Prostate gland (tissue), 2 donors: ENCODE data around the gene LCK. TPM values are rescaled to one million over a fixed set of nuclear protein-coding genes. Genes with fewer than 3 reads are reported as not detected.
A peak's percentile ranks its signal among the peaks of the same experiment; 100 is the strongest.

ENCODE experiments used
- DNase-seq: peaks from one replicate; pipeline ENCODE4 v3.0.0-alpha.2; 2019; ENCODE audit warnings: low spot score
- H3K27ac ChIP-seq, 2 donors: fragments of 200-600 bp; sonication (generic); 2 replicates each; pipeline ENCODE4 v1.5.1; 2017 to 2019
- H3K27me3 ChIP-seq: fragments of 200-600 bp; sonication (generic); replicated peaks from 2 replicates; pipeline ENCODE4 v1.5.1; 2019; ENCODE audit not compliant: insufficient read depth
- H3K36me3 ChIP-seq, 2 donors: fragments of 200-600 bp; sonication (generic); 1 replicate in 1 of 2; 2 replicates in 1 of 2; pipeline versions ENCODE4 v1.5.1 to v1.8.1; 2017 to 2019
- H3K4me1 ChIP-seq: fragments of 200-600 bp; sonication (generic); replicated peaks from 2 replicates; pipeline ENCODE4 v1.5.1; 2019
- H3K4me3 ChIP-seq, 2 donors: fragments of 200-600 bp; sonication (generic); 2 replicates each; pipeline ENCODE4 v1.5.1; 2017 to 2019
- H3K9me3 ChIP-seq: fragments of 200-600 bp; sonication (generic); 2 replicates; pipeline ENCODE4 v1.5.1; 2017
- POLR2A ChIP-seq: fragments of 450-650 bp; IDR thresholded peaks from one replicate; pipeline ENCODE4 v1.6.1; 2016; ENCODE audit warnings: antibody characterized with exemption, mild to moderate bottlenecking
- POLR2AphosphoS5 ChIP-seq: sonication (generic); formaldehyde crosslinking; IDR thresholded peaks from one replicate; pipeline ENCODE4 v1.6.1; 2017; ENCODE audit warnings: antibody characterized with exemption
- WGBS: methylation state at CpG from one replicate; pipeline ENCODE4 v1.1.5; 2018; 5-methylcytosine and 5-hydroxymethylcytosine counted together
- intact Hi-C: fragments of 100-400 bp; cut with DNase I; formaldehyde crosslinking; loops from one replicate; pipeline ENCODE4 v1.14.2; 2022
- total RNA-seq, 2 donors: library from RNA; depleted of rRNA; stranded (reverse); fragments of >200 nt; gene quantifications; one replicate each; pipeline ENCODE4 v1.1.0, GENCODE V29; 2016
- TF ChIP-seq, protein P1 (sequence below), 4 experiments: fragments of 200-600 bp in 2 of 4; fragments of 450-650 bp in 2 of 4; sonication (generic) in 2 of 4; IDR thresholded peaks; 1 replicate in 3 of 4; 2 replicates in 1 of 4; pipeline ENCODE4 v1.5.1; 2016 to 2019; ENCODE audit warnings: antibody characterized with exemption in 4 of 4, mild to moderate bottlenecking in 2 of 4, moderate library complexity in 2 of 4

Gene LCK
- total RNA-seq, 2 donors from 2014 or later = 1.3 to 4.4 TPM

DNA sequence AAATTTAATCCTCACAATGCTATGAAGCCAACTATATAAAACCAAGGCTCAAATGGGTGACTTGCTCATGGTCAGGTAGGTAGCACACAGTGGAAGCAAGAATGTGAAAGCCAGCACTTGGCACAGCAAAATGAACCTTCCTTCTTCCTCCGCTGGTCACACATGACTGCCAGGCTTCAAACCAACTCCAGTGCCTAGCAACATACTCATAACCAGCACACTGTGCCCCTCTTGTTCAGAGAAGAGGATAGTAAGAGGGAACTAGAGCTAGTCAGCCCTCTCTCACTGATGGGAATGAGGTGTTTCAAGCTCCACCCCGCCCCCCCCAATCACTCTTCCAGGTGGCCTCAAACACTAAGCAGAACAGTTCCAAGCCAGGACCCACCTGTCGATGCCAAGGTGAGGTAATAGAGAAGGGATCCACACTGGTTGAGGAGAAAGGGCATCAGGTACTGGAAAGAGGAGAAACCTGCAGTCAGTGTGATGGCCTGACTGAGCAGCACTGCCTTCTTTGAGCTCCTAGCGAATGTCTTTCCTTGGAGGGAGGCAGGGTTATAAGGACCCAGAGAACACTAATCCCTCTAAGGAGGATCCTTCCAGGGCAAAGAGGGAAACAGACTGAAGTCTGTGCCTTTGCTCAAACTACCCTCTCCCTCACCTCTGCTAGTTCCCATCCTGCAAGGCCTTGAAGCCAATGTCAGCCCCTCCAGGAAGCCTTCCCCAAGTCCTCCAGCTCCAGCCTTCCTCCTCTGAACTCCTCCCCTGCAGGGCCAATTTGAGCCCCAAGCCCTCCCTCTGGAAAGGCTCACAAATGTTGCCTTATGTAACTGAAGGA, 30.1 kb upstream of the LCK start:
- no peak for TF ChIP-seq POLR2A
- TF ChIP-seq, protein P1, sequence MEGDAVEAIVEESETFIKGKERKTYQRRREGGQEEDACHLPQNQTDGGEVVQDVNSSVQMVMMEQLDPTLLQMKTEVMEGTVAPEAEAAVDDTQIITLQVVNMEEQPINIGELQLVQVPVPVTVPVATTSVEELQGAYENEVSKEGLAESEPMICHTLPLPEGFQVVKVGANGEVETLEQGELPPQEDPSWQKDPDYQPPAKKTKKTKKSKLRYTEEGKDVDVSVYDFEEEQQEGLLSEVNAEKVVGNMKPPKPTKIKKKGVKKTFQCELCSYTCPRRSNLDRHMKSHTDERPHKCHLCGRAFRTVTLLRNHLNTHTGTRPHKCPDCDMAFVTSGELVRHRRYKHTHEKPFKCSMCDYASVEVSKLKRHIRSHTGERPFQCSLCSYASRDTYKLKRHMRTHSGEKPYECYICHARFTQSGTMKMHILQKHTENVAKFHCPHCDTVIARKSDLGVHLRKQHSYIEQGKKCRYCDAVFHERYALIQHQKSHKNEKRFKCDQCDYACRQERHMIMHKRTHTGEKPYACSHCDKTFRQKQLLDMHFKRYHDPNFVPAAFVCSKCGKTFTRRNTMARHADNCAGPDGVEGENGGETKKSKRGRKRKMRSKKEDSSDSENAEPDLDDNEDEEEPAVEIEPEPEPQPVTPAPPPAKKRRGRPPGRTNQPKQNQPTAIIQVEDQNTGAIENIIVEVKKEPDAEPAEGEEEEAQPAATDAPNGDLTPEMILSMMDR (IDR thresholded peaks at IDR 0.05) = no peak
- no peak for TF ChIP-seq POLR2AphosphoS5
- 80% methylated on average over 4 of the region's 4 CpGs for WGBS
- Histone ChIP-seq H3K4me3 (peak overlapping the region; percentile 74 to 95), H3K9me3 (no peaks in the 10 kb centered on the region), H3K27ac (no peak overlapping the region), H3K27me3 (no peaks in the 10 kb centered on the region), H3K36me3 (peaks cover 4 to 17% of the 10 kb centered on the region in 2 donors), H3K4me1 (peaks cover 19% of the 10 kb centered on the region)
- intact Hi-C loops = loop anchor here (10.0 kb wide), 1 partner anchor 174 kb away; the partner anchor contains the start of gene BSDC1
- DNase-seq = no peak

DNA sequence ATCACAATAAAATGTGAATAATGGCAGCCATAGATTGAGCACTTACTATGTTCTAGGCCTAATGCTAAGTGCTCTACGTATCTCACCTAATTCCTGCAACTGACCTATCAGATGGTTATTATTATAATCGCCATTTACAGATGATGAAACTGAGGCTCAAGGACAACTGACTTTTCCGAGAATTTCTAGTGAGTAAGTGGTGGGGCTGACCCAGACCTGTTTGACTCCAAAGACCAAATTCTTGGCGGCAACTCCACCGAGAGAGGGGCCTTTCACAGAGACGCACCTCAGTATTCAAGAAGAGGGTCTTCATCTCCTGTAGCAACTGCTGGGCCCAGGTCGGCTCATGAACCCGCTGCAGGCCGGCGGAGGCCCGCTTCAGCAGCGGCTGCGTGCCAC, 29.5 kb upstream of the LCK start:
- WGBS = under 1% methylated on average over 11 of the region's 13 CpGs
- Histone ChIP-seq H3K9me3 (no peaks in the 10 kb centered on the region), H3K36me3 (peaks cover 4 to 17% of the 10 kb centered on the region in 2 donors), H3K4me1 (peaks cover 19% of the 10 kb centered on the region), H3K4me3 (peak overlapping the region; percentile 74 to 95), H3K27ac (peak overlapping the region; percentile 88 to 90), H3K27me3 (no peaks in the 10 kb centered on the region)
- DNase-seq = no peak
- TF ChIP-seq POLR2AphosphoS5 (no peak), POLR2A (no peak)
- TF ChIP-seq, protein P1 (IDR thresholded peaks at IDR 0.05) = no peak
- intact Hi-C loops = loop anchor here (10.0 kb wide), 1 partner anchor 173 kb away; the partner anchor contains the start of gene BSDC1

DNA sequence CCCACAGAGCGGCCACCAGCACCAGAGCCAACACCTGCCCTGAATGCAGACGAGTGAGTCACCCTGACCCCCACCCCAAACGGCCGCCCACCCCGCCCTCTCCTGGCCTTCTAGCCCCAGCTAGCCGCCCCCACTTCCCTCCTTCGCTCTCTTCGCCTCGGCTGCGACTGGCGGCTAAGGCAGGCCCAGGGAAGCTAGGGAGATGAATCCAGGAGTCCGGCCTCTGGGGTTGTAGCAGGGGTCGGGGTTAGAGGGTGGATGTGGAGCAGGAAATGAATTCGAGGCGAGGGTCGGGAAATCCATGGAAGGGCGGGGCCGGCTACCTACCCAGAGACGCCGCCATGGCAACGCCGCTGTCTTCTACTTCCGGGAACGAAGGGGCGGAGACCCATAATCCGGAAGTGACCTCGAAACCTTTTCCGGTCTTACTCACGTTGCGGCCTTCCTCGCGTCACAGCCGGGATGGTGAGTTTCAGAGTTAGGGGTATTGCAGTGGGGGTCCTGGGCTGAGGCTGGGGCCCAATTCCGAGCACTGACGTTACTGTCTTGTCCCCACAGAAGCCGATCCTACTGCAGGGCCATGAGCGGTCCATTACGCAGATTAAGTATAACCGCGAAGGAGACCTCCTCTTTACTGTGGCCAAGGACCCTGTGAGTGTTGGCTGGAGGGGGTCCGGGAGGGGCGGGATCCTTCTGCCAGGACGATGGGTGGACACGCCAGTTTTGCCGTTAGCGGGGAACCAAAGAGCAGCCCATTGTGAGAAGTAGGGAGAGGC, 28.9 kb upstream of the LCK start, which contains the start of the genes EIF3I and TMEM234:
TSS of gene EIF3I (plus strand) at position 428 of the 776 bp plus-strand sequence. CDS start at position 463, 35 bp downstream.
TSS of gene TMEM234 (minus strand) at position 374 of the 776 bp plus-strand sequence. CDS start at position 343, 31 bp downstream.
- Histone ChIP-seq H3K4me3 (peak within 1 kb of the TSS; percentile 74 to 95), H3K27me3 (no peaks in the 10 kb centered on the region), H3K4me1 (peaks cover 19% of the 10 kb centered on the region), H3K9me3 (no peaks in the 10 kb centered on the region), H3K27ac (peak within 1 kb of the TSS; percentile 88 to 90), H3K36me3 (peaks cover 4 to 11% of the 10 kb centered on the region in 2 donors)
- peak; percentile 93 for DNase-seq
- peak; percentile 69 for TF ChIP-seq POLR2A
- peak; percentile 98 for TF ChIP-seq POLR2AphosphoS5
- TF ChIP-seq, protein P1 (IDR thresholded peaks at IDR 0.05) = no peak
- intact Hi-C loops = loop anchor here (10.0 kb wide), 1 partner anchor 173 kb away; the partner anchor contains the start of gene BSDC1
- WGBS = under 1% methylated on average over 42 of the region's 46 CpGs

DNA sequence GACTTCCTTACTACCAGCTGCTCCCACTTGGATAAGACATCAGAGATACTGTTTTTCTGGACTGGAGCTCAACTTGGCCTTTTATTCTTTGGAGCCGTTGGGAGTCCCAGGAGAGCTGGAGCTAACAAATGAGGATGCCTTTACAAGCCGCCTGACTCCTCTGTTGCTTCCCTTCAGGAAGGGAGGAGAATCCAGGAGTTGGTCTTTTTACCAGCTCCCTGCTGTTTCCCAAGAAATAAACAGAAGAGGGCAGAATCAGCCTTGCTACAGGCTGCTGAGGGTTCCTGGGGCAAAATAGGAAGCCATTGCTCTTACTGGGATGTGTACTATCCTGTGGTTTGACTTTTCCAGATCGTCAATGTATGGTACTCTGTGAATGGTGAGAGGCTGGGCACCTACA, 27.4 kb upstream of the LCK start:
- Histone ChIP-seq H3K4me1 (peaks cover 19% of the 10 kb centered on the region), H3K36me3 (peaks cover 4 to 17% of the 10 kb centered on the region in 2 donors), H3K27me3 (no peaks in the 10 kb centered on the region), H3K4me3 (no peak overlapping the region), H3K27ac (peak overlapping the region in 1 of 2 donors; percentile 88), H3K9me3 (no peaks in the 10 kb centered on the region)
- intact Hi-C loops = loop anchor here (10.0 kb wide), 1 partner anchor 171 kb away; the partner anchor contains the start of gene BSDC1
- no peak for DNase-seq
- WGBS = 72% methylated on average over 3 of the region's 3 CpGs
- TF ChIP-seq, protein P1 (IDR thresholded peaks at IDR 0.05) = no peak
- TF ChIP-seq POLR2A = no peak
- no peak for TF ChIP-seq POLR2AphosphoS5
